HG02884 (cell line): ENCODE measurements around the gene GNAO1.

Experiments
- ATAC-seq: cut with Tn5 transposase; IDR thresholded peaks from one replicate; pipeline ENCODE4 v1.9.1; 2021; ENCODE audit warnings: mild to moderate bottlenecking, moderate library complexity; ENCODE audit not compliant: unreplicated experiment

GNAO1 gene

DNA sequence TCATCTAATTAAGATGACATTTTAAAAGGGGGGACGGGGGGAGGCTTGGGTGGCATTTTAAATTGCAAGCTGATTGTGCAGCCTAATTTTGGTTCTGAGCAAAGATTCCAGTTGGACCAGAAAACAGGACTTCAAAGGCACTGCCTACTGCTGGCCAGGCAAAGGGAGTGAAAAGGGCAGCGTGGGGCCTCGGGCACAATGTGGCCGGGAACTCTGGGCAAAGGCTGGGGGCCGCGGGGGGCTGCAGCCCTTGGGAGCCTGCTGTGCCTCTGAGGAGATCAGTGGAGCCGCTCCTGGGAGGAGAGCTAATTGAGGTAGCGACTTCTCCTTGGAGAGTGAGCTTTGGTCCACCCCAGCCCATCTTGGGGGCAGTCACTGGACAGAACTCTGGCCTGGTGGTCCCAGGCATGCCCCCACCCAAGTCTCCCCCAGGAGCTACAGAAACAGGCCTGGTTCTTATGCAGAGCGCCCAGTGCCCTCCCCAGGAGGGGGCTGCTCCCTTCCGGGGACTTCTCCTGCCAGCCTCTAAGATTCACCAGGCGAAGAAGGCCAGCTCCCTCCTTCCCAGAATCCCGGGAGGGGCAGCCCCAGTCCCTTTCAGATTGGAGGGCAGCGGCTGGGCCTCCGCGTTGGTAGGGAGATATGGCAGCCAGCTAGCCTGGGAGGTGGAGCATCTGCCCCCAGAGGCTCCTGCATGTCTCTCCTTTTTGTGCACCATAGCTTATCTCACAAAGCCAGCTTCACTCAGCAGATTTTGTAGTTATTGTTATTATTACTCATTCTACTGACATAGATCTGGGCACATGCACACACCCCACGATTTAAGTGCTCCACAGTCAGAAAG is 115.6 kb downstream of the GNAO1 start:
- no peak for ATAC-seq

DNA sequence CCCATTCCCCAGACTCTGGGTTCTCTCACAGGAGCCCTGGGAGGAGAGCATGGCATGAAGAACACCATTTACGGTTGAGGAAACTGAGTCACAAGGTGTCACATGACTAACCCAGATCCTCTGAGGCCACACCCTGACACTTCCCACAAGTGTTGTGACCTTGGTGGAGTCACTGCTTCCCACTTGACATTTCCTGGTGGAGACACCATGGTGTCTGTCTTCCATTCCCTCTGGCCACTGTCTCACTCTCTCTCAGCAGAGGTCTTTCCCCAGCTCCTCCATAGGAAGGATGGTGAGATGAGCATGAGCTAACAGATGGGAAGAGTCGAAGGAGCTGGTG is 116.2 kb downstream of the GNAO1 start:
- ATAC-seq = no peak

DNA sequence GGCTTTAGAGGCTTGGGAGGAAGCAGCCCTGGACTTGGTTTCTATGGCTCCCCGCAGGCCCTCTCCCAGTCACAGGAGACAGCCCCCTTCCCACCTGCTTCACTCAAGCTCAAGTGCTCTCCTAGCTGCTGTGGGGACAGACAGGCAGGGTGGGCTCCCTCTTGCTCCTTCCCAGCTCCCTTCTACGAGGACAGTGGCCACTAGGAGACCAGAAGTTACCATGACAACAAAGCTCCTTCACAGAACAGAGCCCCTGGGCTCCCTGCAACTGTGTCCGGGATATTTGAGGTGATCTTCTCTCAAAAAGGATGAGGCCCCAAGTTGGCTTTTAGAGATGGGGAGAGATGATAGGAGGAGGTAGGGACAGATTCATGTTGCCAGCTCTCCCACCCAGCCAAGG is 117.7 kb downstream of the GNAO1 start:
- ATAC-seq = no peak

DNA sequence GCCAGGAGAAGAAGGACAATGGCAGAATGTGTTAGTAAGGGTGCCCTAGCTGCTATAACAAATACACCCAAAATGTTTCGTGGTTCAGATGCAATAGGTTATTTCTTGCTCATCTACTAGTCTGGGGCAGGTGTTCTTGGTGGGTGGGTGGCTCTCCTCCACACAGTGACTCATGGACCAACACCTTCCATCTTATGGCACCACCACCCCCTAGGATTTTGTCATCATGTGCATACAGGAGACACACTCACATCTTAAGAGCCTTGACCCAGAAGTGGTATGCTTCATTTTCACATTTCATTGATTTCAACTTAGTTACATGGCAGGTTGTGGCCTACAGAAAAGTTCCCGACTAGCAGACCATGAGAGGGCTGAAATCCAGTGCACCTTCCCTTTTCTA is 119.4 kb downstream of the GNAO1 start:
- ATAC-seq = no peak

DNA sequence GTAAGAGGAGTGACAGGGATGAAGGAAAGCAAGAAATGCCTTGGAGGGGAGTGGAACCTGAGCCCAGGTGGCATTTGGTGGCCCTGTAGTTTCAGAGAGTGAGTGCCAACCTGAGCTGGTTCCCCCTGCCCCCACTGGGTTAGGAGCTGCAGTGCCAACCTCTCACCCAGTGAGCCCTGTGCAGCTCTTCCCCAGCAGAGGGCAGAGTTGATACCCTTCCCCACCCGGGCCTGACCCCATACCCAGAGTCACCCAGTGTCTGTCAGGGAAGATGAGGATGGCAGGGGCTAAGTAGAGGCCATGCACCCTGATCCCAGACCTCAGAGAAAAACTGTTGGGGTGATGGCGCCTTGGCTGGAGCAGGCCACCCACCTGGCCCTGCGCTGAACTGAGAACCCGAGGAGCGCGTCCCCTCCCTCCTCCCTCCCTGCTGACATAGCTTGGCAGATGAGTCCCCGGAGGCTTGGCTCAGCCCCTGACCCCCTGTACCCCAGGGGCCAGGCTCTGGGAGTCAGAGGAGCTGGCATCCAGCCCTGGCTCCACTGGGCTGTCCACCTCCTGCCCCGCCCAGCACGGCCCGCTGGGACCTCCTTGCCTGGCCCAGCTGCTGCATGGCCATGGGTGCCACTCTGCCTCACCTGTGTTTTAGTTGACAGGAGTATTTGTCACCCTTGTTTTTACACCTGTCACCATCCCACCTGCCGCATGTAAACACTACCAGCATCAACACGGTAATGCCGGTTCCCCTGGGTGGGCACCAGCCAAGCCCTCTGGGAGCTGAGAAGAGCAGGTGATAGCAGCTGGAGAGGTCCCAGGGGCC is 120.1 kb downstream of the GNAO1 start:
- ATAC-seq = no peak

DNA sequence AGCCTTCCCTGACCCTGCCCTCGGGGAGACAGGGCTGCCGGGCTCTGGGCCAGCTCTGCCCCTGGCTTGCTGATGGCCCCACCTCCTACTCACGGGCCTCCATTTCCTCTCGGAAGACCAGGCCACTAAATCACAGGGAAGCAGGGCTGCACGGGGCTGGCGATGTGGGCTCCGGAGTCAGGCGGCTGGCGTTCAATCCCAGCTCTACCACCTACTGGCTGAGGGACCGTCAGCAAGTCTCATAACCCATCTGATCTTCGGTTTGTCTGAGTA is 120.7 kb downstream of the GNAO1 start:
- ATAC-seq = no peak

DNA sequence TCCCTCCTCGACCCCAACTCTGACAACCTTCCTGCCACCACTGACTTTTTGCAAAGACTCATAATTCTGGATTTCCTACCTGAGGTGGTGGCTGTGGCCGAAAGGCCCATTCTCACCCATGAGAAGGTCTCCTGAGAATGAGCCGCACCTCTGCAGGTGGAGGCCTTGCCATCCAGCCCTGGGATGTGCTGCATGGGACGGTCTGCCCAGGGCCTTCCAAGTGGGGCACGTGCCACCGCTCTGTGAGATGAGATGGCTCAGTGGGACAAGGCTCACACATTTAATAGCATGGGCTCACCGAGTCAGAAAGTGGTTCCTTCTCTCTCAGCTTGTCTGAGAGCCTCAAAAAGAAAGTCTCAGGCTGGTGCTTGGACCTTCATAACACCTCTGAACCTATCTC is 121.3 kb downstream of the GNAO1 start:
- no peak for ATAC-seq

DNA sequence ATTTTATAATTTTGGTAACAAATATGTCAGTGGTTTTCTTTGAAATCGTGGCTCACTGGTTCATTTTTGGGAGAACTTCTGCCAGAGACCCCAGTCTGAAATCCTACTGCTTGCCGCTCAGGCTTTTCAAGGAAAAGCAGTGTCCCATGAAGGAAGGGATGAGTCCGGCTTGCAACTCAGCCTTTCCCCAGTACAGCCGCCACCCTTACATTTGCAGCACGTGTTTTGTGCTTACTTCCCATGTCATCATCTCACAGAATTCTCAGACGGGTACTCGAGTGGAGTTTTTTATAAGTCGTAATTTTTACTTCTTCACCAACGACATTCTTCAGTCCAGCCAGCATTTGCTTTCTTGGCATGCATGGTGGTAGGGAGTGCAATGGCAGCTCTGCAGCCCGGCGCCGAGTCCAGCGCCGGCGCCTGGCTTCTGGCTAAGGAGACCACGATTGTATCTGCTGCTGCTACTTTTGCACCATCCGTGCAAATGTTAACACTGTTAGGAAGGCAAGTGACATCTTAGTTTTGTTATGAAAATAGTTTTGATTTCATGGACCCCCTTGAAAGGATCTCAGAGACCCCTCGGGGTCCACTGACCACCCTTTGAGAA is 123.1 kb downstream of the GNAO1 start:
- no peak for ATAC-seq

DNA sequence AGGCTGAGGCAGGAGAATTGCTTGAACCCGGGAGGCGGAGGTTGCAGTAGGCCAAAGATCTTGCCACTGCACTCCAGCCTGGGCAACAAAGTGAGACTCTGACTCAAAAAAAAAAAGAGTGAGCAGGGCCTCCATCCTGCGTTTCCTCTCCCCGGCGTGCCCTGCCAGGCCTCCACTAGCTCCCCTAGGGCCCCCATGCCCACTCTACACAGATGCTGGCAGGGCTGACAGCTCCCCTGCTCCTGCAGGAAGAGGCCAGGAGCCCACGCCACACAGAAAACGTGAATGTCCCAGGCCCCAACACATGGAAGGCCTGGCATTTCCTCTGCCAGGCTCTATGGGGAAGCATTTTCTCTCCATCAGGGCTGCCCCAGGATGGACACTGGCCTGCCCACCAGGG is 124.7 kb downstream of the GNAO1 start:
- ATAC-seq = no peak

DNA sequence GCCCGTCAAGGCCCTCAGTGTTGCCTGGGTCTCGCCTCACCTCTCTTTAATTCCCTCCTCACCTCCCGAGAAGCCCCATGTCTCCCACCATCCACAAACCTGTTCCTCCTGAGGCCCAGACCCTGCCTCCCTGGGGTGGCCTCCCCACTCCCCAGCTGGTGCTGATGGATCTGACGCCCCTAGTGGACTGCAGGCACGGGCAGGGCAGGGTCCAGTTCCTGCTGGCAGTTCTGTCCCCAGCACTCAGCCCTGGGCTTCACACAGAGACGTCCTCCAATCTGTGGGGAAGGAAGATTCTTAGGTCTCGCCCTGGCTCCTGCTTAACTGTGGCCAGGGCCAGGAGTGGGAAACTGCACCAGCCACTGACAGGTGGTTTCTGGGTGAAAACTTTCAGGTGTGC is 125.3 kb downstream of the GNAO1 start:
- ATAC-seq = no peak

DNA sequence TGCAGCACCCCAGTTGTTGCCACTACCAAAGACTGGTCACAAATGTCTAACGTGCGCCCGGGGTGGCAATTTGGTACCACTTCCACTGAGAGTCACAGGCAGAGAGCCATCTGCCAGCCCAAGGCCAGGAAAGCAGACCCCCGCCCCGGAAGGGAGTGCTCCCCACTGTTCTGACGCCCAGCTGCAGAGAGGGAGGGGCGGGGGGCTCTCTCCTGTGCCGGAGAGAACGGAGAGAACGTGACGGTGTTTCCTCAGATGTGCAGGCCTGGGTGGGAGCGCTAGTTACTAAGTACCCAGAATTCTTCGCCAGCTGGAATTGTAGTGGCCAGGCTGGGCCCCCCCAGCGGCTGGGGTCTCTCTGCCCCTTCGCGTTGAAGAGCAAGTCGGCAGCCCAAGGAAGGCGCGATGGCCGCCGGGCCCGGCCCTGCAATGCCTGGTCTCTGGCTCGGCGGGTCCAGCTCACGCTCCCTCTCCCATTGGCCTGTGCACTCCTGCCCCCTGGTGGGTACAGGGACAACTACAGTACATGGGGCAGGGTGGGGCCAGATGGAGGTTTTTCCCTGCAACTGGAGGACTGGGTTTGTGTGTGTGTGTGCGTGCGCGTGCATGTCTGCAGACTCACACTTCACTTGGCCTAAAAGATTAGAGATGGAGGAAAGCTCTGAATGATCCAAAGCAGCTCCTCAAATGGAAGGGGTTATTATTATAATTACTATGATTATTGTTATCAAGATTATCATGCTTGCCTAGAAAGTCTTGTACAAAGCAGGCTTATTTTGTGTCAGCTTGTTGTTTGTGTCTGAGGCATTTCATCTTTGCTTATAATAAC is 126.9 kb downstream of the GNAO1 start:
- ATAC-seq = peak; percentile 92

DNA sequence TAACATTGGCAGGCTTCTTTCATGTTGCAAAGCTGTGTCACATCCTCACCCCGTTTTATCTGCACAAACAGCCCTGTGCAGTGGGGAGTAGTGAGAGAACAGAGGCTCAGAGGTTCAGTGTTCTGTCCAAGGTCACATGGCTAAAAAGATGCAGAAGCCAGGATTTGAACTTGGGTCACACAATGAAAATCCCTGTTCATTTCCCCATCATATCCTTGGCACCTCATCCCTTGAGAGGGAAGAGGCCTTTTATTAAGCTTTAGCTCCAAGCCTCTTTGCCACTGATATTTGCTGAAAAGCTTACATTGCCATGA is 127.5 kb downstream of the GNAO1 start:
- no peak for ATAC-seq

DNA sequence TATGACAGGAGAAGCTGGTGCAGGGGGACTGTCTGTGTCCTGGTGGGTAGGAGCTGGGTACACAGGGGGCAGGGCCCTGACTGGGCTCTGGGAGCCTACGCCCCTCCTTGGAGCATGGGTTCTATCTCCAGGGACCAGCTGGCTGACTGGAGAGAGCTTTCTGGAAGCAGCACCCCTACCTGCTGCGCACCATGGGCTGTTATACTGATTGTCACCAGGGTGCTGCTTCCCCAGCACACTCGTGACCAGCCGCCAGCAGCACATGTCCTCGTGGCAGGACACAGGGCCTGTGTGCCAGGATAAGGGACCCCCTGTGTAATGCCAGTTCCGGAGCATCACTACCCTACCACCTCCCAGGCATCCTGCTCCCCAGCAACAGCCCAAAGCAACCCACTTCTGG is 128.1 kb downstream of the GNAO1 start:
- ATAC-seq = no peak

DNA sequence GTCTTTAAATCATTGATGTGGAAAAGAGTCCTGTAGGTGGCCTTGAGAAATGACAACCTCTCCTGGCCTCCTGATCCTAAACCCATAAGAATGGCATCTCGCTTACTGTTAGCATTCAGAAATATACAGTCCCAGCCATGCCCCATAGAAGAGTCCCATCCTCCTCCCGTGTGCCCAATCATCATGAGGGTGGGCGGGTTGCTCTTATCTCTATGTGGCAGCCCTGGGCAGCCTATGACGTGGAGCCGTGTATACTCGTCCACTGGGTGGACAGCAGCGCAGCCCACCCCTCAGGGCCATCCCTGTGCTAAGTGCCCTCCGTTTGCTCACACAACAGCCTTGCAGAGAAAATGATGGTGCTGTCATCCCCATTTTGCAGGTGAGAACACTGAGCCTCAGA is 128.8 kb downstream of the GNAO1 start:
- no peak for ATAC-seq

DNA sequence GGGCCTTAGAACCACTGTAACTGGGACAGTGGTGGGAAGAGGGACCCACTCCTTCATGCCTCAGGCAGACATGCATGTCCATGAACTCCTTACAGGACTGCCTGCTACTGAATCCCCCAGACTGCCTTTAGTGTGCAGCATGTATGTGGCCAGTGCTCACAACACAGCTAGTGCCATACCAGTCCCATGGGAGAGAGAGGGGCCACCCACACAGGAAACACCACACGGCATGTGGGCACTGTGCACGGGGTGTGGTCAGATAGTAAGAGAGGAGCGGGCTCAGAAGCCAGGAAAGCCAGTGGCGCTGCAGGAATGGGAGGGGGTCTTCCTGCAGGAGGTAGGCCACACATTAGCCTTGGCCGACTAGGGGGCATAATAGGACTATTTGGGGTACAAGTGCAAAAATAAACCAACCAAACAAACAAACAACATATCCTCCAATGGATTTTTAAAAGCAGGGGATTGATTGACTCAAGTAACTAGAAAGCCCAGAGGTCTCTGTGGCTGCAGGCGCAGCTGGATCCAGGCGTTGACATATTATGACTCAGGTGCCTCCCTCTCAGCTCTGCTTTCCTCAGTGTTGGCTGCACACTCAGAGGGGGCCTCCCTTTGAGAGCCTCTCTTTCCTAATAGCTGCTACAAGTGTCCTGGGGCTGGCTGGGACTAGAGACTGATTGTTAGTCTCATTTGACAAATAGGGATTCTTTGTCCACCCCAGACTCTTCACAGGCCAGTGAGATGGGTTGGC is 129.7 kb downstream of the GNAO1 start:
- ATAC-seq = no peak

DNA sequence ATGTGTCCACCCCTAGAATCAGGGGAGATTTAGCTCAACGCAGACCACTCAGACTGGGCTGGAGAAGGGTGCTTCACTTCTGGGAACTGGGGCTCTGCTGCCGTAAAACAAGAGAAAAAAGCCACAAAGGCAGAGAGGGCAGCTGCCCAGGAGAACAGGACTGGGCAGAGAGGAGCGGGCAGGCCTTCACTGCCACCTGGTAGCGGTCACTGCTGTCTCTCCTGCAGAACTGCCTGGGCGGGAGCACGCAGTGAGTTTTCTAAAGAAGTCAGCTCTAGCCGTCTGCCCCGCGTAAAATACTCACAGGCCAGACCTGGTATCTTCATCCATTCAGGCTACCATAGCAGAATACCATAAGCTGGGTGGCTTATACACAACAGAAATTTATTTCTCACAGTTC is 130.3 kb downstream of the GNAO1 start:
- no peak for ATAC-seq

DNA sequence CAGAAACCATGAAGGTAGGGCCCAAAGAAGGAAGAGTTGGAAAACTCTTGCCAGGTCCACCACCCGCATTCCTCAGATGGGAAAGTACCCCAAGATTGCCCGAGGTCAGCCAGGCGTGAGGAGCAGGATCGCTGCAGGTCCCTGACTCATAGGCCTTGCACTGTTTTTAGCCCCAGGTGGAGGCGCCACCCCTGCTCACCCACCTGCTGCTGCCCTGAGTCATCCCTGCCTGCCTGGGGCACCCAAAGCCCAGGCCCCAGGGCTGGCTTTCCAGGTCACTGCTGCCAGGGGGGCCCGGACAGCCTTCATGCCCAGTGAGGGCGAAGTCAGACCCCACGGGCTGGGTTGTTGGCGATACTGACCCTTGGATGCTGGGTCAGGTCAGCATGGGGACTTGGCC is 133.1 kb downstream of the GNAO1 start:
- ATAC-seq = no peak

DNA sequence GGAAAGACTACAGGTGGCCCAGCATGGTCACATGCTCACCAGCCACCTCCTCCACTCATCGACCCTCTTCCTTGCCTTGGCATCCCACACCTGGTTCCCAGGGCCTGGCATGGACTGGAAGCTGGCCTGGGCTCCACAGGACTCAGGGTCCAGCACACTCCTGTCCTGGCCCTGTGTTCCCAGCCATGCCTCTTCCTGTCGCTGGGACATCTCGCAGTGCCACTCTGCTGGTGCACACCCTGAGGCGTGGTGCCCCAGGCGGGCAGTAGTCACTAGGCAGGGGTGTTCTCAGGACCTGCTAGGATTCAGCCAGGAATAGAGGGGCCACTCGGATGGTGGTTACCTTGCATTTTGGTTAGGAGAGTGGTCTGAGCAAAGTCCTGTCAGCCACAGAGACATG is 134.7 kb downstream of the GNAO1 start:
- no peak for ATAC-seq

DNA sequence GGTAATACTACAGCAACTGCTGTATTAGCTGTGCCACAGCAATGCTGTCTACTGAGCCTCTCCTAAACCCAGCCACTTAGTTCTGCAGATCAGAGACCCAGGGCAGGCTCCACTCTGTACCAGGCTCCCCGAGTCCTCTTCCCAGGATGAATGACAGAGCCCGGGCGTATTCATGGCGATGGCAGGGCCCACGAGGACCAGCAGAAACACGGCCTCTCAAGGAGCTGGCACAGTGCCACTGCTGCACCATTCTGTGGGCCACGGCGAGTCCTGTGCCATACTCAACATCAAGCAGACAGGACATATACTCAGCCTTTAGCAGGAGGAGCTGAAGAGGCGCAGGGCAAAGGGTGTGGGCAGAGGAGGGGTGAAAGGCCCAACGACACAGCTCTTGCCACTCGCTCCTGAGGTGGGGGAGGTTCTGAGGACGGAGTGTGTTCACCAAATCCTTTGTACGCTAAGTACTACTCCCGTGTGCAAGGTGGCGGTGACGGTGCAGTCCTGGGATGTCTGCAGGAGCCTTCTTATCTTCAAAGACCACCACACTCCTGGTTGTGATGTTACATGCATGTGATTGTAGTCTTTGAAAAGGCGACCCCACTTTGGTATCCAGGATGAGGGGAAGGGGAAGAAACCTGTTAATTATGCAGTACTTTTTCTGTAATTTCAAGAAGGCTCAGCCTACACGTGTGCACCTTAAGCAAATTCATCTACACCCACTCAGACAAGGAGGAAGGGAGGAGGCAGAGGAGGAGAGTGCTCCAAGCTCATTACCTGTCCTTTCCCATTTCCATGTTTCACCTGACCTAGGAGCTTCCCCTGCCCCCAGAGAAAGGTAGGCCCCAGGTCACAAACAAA is 136.0 kb downstream of the GNAO1 start:
- ATAC-seq = no peak

DNA sequence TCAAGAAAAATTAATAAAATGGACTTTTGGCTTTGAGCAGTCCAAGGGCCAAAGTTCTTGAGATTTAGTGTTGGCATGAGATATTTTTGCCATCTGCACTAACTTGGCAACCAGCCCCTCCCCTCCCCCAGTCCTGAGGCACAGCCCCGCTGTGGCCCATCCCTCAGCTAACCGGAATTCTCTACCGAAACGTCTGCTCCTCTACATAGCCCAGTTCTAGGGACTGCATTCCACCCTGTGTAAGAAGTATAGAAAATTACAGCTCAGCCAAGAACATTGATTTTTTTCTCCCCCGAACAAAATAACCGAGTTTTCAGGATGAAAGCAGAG is 136.6 kb downstream of the GNAO1 start:
- ATAC-seq = no peak
